Trophoblast cell (in vitro differentiated cells and primary cell): Measurements from ENCODE around the gene ARHGAP8.

Source experiments
- DNase-seq, 2 donors: peaks; one replicate each; pipeline ENCODE4 v3.0.0-alpha.2; 2016
- H2AFZ ChIP-seq: 2 replicates; pipeline ENCODE4 v1.6.1; 2013; ENCODE audit warnings: low read length, moderate library complexity, mild to moderate bottlenecking; ENCODE audit not compliant: insufficient read depth, poor library complexity
- H2AK5ac ChIP-seq: 2 replicates; pipeline ENCODE4 v1.6.1; 2013; ENCODE audit warnings: mild to moderate bottlenecking, low read length
- H2BK120ac ChIP-seq: 2 replicates; pipeline ENCODE4 v1.6.1; 2013; ENCODE audit warnings: low read length, mild to moderate bottlenecking, moderate library complexity; ENCODE audit not compliant: insufficient read depth, poor library complexity
- H2BK12ac ChIP-seq: 2 replicates; pipeline ENCODE4 v1.6.1; 2013; ENCODE audit warnings: mild to moderate bottlenecking, low read length, moderate library complexity
- H2BK5ac ChIP-seq: 2 replicates; pipeline ENCODE4 v1.6.1; 2013; ENCODE audit warnings: low read length, low read depth, moderate library complexity, mild to moderate bottlenecking; ENCODE audit not compliant: poor library complexity
- H3K14ac ChIP-seq: 2 replicates; pipeline ENCODE4 v1.6.1; 2013; ENCODE audit warnings: mild to moderate bottlenecking, low read length
- H3K18ac ChIP-seq: 2 replicates; pipeline ENCODE4 v1.6.1; 2013; ENCODE audit warnings: mild to moderate bottlenecking, low read length
- H3K23ac ChIP-seq: 2 replicates; pipeline ENCODE4 v1.6.1; 2013; ENCODE audit warnings: low read length
- H3K27ac ChIP-seq: 2 replicates; pipeline ENCODE4 v1.5.1; 2013; ENCODE audit warnings: low read depth, mild to moderate bottlenecking, inconsistent platforms, low read length, moderate library complexity
- H3K27me3 ChIP-seq: 2 replicates; pipeline ENCODE4 v1.6.1; 2013; ENCODE audit warnings: inconsistent platforms, mild to moderate bottlenecking, low read length, moderate library complexity; ENCODE audit not compliant: insufficient read depth
- H3K36me3 ChIP-seq, 2 experiments: 1 replicate in 1 of 2; 2 replicates in 1 of 2; pipeline ENCODE4 v1.6.1; 2013; ENCODE audit warnings: low read length in 2 of 2, mild to moderate bottlenecking in 2 of 2, moderate library complexity in 1 of 2; ENCODE audit not compliant: insufficient read depth in 2 of 2, control insufficient read depth in 1 of 2
- H3K4ac ChIP-seq: 2 replicates; pipeline ENCODE4 v1.6.1; 2013; ENCODE audit warnings: low read depth, mild to moderate bottlenecking, low read length, moderate library complexity
- H3K4me1 ChIP-seq, 2 experiments: 1 replicate in 1 of 2; 2 replicates in 1 of 2; pipeline ENCODE4 v1.6.1; 2013; ENCODE audit warnings: low read length in 2 of 2, mild to moderate bottlenecking in 2 of 2, moderate library complexity in 1 of 2; ENCODE audit not compliant: insufficient read depth in 2 of 2, control insufficient read depth in 1 of 2
- H3K4me2 ChIP-seq: 2 replicates; pipeline ENCODE4 v1.6.1; 2013; ENCODE audit warnings: inconsistent platforms, mild to moderate bottlenecking, low read length, moderate library complexity
- H3K4me3 ChIP-seq: 2 replicates; pipeline ENCODE4 v1.5.1; 2013; ENCODE audit warnings: mild to moderate bottlenecking, low read depth, low read length, inconsistent platforms
- H3K79me1 ChIP-seq: one replicate; pipeline ENCODE4 v1.6.1; 2013; ENCODE audit warnings: low read length
- H3K79me2 ChIP-seq: 2 replicates; pipeline ENCODE4 v1.6.1; 2013; ENCODE audit warnings: low read length, mild to moderate bottlenecking; ENCODE audit not compliant: control insufficient read depth, insufficient read depth, poor library complexity
- H3K9ac ChIP-seq: 2 replicates; pipeline ENCODE4 v1.6.1; 2013; ENCODE audit warnings: mild to moderate bottlenecking, low read length
- H3K9me3 ChIP-seq: 2 replicates; pipeline ENCODE4 v1.6.1; 2013; ENCODE audit warnings: low read depth, mild to moderate bottlenecking, control low read depth, inconsistent platforms, low read length; ENCODE audit not compliant: insufficient read depth
- H4K12ac ChIP-seq: 2 replicates; pipeline ENCODE4 v1.6.1; 2013; ENCODE audit warnings: low read depth, mild to moderate bottlenecking, low read length, moderate library complexity
- H4K8ac ChIP-seq: 2 replicates; pipeline ENCODE4 v1.6.1; 2013; ENCODE audit warnings: low read depth, mild to moderate bottlenecking, low read length, moderate library complexity
- H4K91ac ChIP-seq: one replicate; pipeline ENCODE4 v1.6.1; 2013; ENCODE audit warnings: low read depth, mild to moderate bottlenecking, low read length, moderate library complexity
- WGBS: extraction: QIAGEN DNeasy Blood & Tissue Kit; methylation state at CpG from one replicate; pipeline ENCODE4 v1.1.7; 2013; ENCODE audit warnings: missing lambda C conversion rate; ENCODE audit not compliant: insufficient read length, insufficient coverage; ENCODE audit errors: extremely low coverage; 5-methylcytosine and 5-hydroxymethylcytosine counted together

ARHGAP8 gene

GRCh38 chr22:44714703-44715350, 37.5 kb upstream of the ARHGAP8 start:
- H3K27me3 ChIP-seq = no peaks in the 10 kb centered on the region
- peaks cover 4 to 12% of the 10 kb centered on the region in 2 experiments for H3K4me1 ChIP-seq
- H3K4ac ChIP-seq = no peak overlapping the region
- no peak overlapping the region for H2AK5ac ChIP-seq
- no peak overlapping the region for H3K14ac ChIP-seq
- no peak overlapping the region for H4K12ac ChIP-seq
- H2BK120ac ChIP-seq = no peak overlapping the region
- no peak overlapping the region for H3K9ac ChIP-seq
- no peak overlapping the region for H3K27ac ChIP-seq
- no peak overlapping the region for H3K4me3 ChIP-seq
- no peak overlapping the region for H2BK12ac ChIP-seq
- no peak overlapping the region for H3K4me2 ChIP-seq
- H3K9me3 ChIP-seq = peaks cover 2% of the 10 kb centered on the region
- no peak for DNase-seq
- peaks cover 19 to 21% of the 10 kb centered on the region in 2 experiments for H3K36me3 ChIP-seq
- peaks cover 10% of the 10 kb centered on the region for H3K79me1 ChIP-seq
- no peak overlapping the region for H2AFZ ChIP-seq
- WGBS = no CpG with 5 or more reads among the region's 18 CpGs
- no peak overlapping the region for H4K91ac ChIP-seq
- H3K79me2 ChIP-seq = no peaks in the 10 kb centered on the region
- H3K23ac ChIP-seq = no peak overlapping the region
- H2BK5ac ChIP-seq = no peak overlapping the region
- H3K18ac ChIP-seq = peak overlapping the region; percentile 30
- no peak overlapping the region for H4K8ac ChIP-seq

- Histone ChIP-seq H2BK120ac (no peak overlapping the region), H3K4ac (no peak overlapping the region), H2BK5ac (no peak overlapping the region), H3K9me3 (no peaks in the 10 kb centered on the region), H2BK12ac (no peak overlapping the region), H3K36me3 (peaks cover 33% of the 10 kb centered on the region in 2 experiments), H2AK5ac (no peak overlapping the region), H3K4me1 (no peaks in the 10 kb centered on the region), H4K8ac (no peak overlapping the region), H2AFZ (no peak overlapping the region), H3K23ac (no peak overlapping the region), H3K4me2 (no peak overlapping the region), H4K91ac (no peak overlapping the region), H3K27me3 (no peaks in the 10 kb centered on the region), H3K18ac (no peak overlapping the region), H4K12ac (no peak overlapping the region), H3K14ac (no peak overlapping the region), H3K4me3 (no peak overlapping the region), H3K79me1 (no peaks in the 10 kb centered on the region), H3K9ac (no peak overlapping the region), H3K79me2 (no peaks in the 10 kb centered on the region), H3K27ac (no peak overlapping the region)
- DNase-seq = no peak
- no CpG with 5 or more reads among the region's 3 CpGs for WGBS
Observed at GRCh38 chr22:44718418-44718817, 34.0 kb upstream of the ARHGAP8 start.

GRCh38 chr22:44719586-44720368, 32.6 kb upstream of the ARHGAP8 start:
- Histone ChIP-seq H3K4me2 (no peak overlapping the region), H3K4ac (no peak overlapping the region), H3K9ac (no peak overlapping the region), H3K23ac (no peak overlapping the region), H3K79me2 (no peaks in the 10 kb centered on the region), H4K12ac (no peak overlapping the region), H3K36me3 (peaks cover 26 to 29% of the 10 kb centered on the region in 2 experiments), H2BK5ac (no peak overlapping the region), H3K4me1 (peaks cover 4 to 5% of the 10 kb centered on the region in 2 experiments), H2AK5ac (no peak overlapping the region), H2BK120ac (no peak overlapping the region), H3K27me3 (no peaks in the 10 kb centered on the region), H4K91ac (no peak overlapping the region), H3K79me1 (no peaks in the 10 kb centered on the region), H3K27ac (no peak overlapping the region), H4K8ac (no peak overlapping the region), H2AFZ (no peak overlapping the region), H3K4me3 (no peak overlapping the region), H3K9me3 (no peaks in the 10 kb centered on the region), H3K14ac (no peak overlapping the region), H3K18ac (no peak overlapping the region), H2BK12ac (no peak overlapping the region)
- no CpG with 5 or more reads among the region's 13 CpGs for WGBS
- DNase-seq = no peak

GRCh38 chr22:44721213-44721612, 31.2 kb upstream of the ARHGAP8 start:
- no peak overlapping the region for H3K27ac ChIP-seq
- no peak overlapping the region for H2BK120ac ChIP-seq
- no peak overlapping the region for H2AFZ ChIP-seq
- no peak overlapping the region for H3K4me3 ChIP-seq
- H3K14ac ChIP-seq = no peak overlapping the region
- no peak overlapping the region for H3K23ac ChIP-seq
- no peak overlapping the region for H4K91ac ChIP-seq
- H3K18ac ChIP-seq = no peak overlapping the region
- no peaks in the 10 kb centered on the region for H3K79me2 ChIP-seq
- H3K4me1 ChIP-seq = peaks cover 8 to 12% of the 10 kb centered on the region in 2 experiments
- peaks cover 19 to 24% of the 10 kb centered on the region in 2 experiments for H3K36me3 ChIP-seq
- no peak overlapping the region for H2BK12ac ChIP-seq
- H3K4ac ChIP-seq = no peak overlapping the region
- DNase-seq = no peak
- WGBS = no CpG with 5 or more reads among the region's 7 CpGs
- H3K9me3 ChIP-seq = no peaks in the 10 kb centered on the region
- no peak overlapping the region for H4K8ac ChIP-seq
- H3K27me3 ChIP-seq = no peaks in the 10 kb centered on the region
- H3K4me2 ChIP-seq = no peak overlapping the region
- H3K9ac ChIP-seq = no peak overlapping the region
- H4K12ac ChIP-seq = no peak overlapping the region
- no peak overlapping the region for H2AK5ac ChIP-seq
- no peak overlapping the region for H2BK5ac ChIP-seq
- no peaks in the 10 kb centered on the region for H3K79me1 ChIP-seq
